IMR-90 (cell line): ENCODE results near the gene CEL. TPM values are rescaled to one million over a fixed set of nuclear protein-coding genes. Genes with fewer than 3 reads are reported as not detected.
"Not testable (repeated sequence)": the region's sequence is repeated elsewhere in the genome, so short reads cannot be mapped to it uniquely, and the experiment has no call there.

Source experiments
- ATAC-seq: fragments of 200-7000 bp; cut with Tn5 transposase; 2 replicates; pipeline ENCODE4 v1.9.1; 2020; ENCODE audit warnings: low read depth, mild to moderate bottlenecking, moderate library complexity
- Bru-seq: library from RNA; stranded (reverse); fragments of 400-500 nt; gene quantifications from one replicate; lab custom pipeline; 2021; lab: Mats Ljungman, UMichigan
- BruChase-seq, 2 experiments: library from RNA; stranded (reverse); fragments of 400-500 nt; gene quantifications; one replicate each; lab custom pipeline; 2021; lab: Mats Ljungman, UMichigan
- BruUV-seq: library from RNA; stranded (reverse); fragments of 400-500 nt; replicated peaks from 2 replicates; lab custom pipeline; 2021; lab: Mats Ljungman, UMichigan
- CTCF ChIA-PET: fragments of 300-600 bp; formaldehyde crosslinking; extraction: SDS; loops from one replicate; lab custom pipeline; 2021; ENCODE audit warnings: antibody characterized with exemption; lab: Yijun Ruan, JAX
- POLR2A ChIA-PET: fragments of 300-600 bp; sonication (Branson Sonifier 250); formaldehyde crosslinking; loops from one replicate; lab custom pipeline; 2022; ENCODE audit warnings: antibody characterized with exemption; ENCODE audit not compliant: unreplicated experiment; lab: Charles Lee
- DNase-seq: peaks from one replicate; pipeline ENCODE4 v3.0.0; 2013
- H2AFZ ChIP-seq: replicated peaks from 2 replicates; pipeline ENCODE3; 2013; ENCODE audit warnings: low read length, mild to moderate bottlenecking; ENCODE audit not compliant: poor library complexity
- H2AK5ac ChIP-seq: 2 replicates; pipeline ENCODE4 v1.6.1; 2013; ENCODE audit warnings: low read depth, low read length, inconsistent platforms
- H2AK9ac ChIP-seq: replicated peaks from 2 replicates; pipeline ENCODE3; 2013; ENCODE audit warnings: mild to moderate bottlenecking, low read depth, low read length, moderate library complexity; ENCODE audit not compliant: poor library complexity
- H2BK120ac ChIP-seq: 2 replicates; pipeline ENCODE4 v1.6.1; 2013; ENCODE audit warnings: low read depth, low read length, inconsistent platforms
- H2BK15ac ChIP-seq: 3 replicates; pipeline ENCODE4 v1.6.1; 2013; ENCODE audit warnings: low read depth, low read length, inconsistent platforms
- H2BK20ac ChIP-seq: 2 replicates; pipeline ENCODE4 v1.6.1; 2013; ENCODE audit warnings: low read depth, mild to moderate bottlenecking, inconsistent platforms, low read length, moderate library complexity
- H2BK5ac ChIP-seq: 2 replicates; pipeline ENCODE4 v1.6.1; 2013; ENCODE audit warnings: mild to moderate bottlenecking, low read depth, low read length, inconsistent platforms; ENCODE audit not compliant: poor library complexity, severe bottlenecking
- H3K14ac ChIP-seq: replicated peaks from 2 replicates; pipeline ENCODE4 v1.6.1; 2013; ENCODE audit warnings: low read depth, low read length, inconsistent platforms
- H3K18ac ChIP-seq: 2 replicates; pipeline ENCODE4 v1.6.1; 2013; ENCODE audit warnings: low read depth, low read length, control low read depth
- H3K23ac ChIP-seq: 2 replicates; pipeline ENCODE4 v1.6.1; 2013; ENCODE audit warnings: low read depth, low read length, inconsistent platforms
- H3K27ac ChIP-seq: 2 replicates; pipeline ENCODE4 v1.5.1; 2013; ENCODE audit warnings: mild to moderate bottlenecking, control low read depth, low read length; ENCODE audit not compliant: insufficient read depth
- H3K27me3 ChIP-seq: 2 replicates; pipeline ENCODE4 v1.6.1; 2013; ENCODE audit warnings: low read length; ENCODE audit not compliant: control insufficient read depth, insufficient read depth
- H3K36me3 ChIP-seq: 2 replicates; pipeline ENCODE4 v1.6.1; 2013; ENCODE audit warnings: low read length, mixed read lengths; ENCODE audit not compliant: control insufficient read depth, insufficient read depth
- H3K4ac ChIP-seq: 2 replicates; pipeline ENCODE4 v1.6.1; 2013; ENCODE audit warnings: low read depth, low read length, inconsistent platforms
- H3K4me1 ChIP-seq: 2 replicates; pipeline ENCODE4 v1.6.1; 2013; ENCODE audit warnings: low read length, mixed read lengths; ENCODE audit not compliant: control insufficient read depth, insufficient read depth
- H3K4me2 ChIP-seq: 2 replicates; pipeline ENCODE4 v1.6.1; 2013; ENCODE audit warnings: low read depth, mild to moderate bottlenecking, control low read depth, low read length, moderate library complexity
- H3K4me3 ChIP-seq: 2 replicates; pipeline ENCODE4 v1.5.1; 2013; ENCODE audit warnings: low read depth, mild to moderate bottlenecking, control low read depth, low read length, moderate library complexity; ENCODE audit not compliant: insufficient read depth
- H3K56ac ChIP-seq: 2 replicates; pipeline ENCODE4 v1.6.1; 2013; ENCODE audit warnings: low read length, inconsistent platforms; ENCODE audit not compliant: insufficient read depth; ENCODE audit errors: extremely low read depth
- H3K79me1 ChIP-seq, 2 experiments: 2 replicates each; pipeline ENCODE4 v1.6.1; 2013; ENCODE audit warnings: low read length in 2 of 2, inconsistent platforms in 1 of 2, low read depth in 1 of 2
- H3K9ac ChIP-seq: 2 replicates; pipeline ENCODE4 v1.6.1; 2013; ENCODE audit warnings: low read depth, low read length, control low read depth
- H3K9me1 ChIP-seq: 2 replicates; pipeline ENCODE4 v1.6.1; 2013; ENCODE audit warnings: low read length, inconsistent platforms; ENCODE audit not compliant: insufficient read depth
- H3K9me3 ChIP-seq: 2 replicates; pipeline ENCODE4 v1.6.1; 2013; ENCODE audit warnings: low read length; ENCODE audit not compliant: control insufficient read depth, insufficient read depth
- H4K20me1 ChIP-seq: 2 replicates; pipeline ENCODE4 v1.6.1; 2013; ENCODE audit warnings: low read length, inconsistent platforms; ENCODE audit not compliant: insufficient read depth
- H4K5ac ChIP-seq: 2 replicates; pipeline ENCODE4 v1.6.1; 2013; ENCODE audit warnings: mild to moderate bottlenecking, low read depth, low read length, control low read depth
- H4K8ac ChIP-seq, 2 experiments: 2 replicates each; pipeline ENCODE4 v1.6.1; 2013; ENCODE audit warnings: low read depth in 2 of 2, low read length in 2 of 2, control low read depth in 1 of 2, inconsistent platforms in 1 of 2
- H4K91ac ChIP-seq: 2 replicates; pipeline ENCODE4 v1.6.1; 2013; ENCODE audit warnings: low read depth, low read length, inconsistent platforms; ENCODE audit not compliant: insufficient read depth
- WGBS, 2 experiments: methylation state at CpG; one replicate each; pipeline versions ENCODE4 v1.1.5 to v1.1.7; 2013; ENCODE audit warnings: missing lambda C conversion rate in 2 of 2; ENCODE audit not compliant: insufficient read length in 1 of 2; ENCODE audit errors: extremely low coverage in 2 of 2; 5-methylcytosine and 5-hydroxymethylcytosine counted together
- dilution Hi-C: fragments of 300-500 bp; cut with HindIII; formaldehyde crosslinking; loops from one replicate; pipeline ENCODE4 v1.14.3; 2018; ENCODE audit warnings: low sequenced_read_pairs; ENCODE audit not compliant: unreplicated experiment
- in situ Hi-C: fragments of 300-500 bp; cut with MboI; formaldehyde crosslinking; loops from 3 replicates; pipeline ENCODE4 v1.14.3; 2019; ENCODE audit warnings: low sequenced_read_pairs, inconsistent platforms, mixed read lengths
- intact Hi-C: fragments of 100-400 bp; cut with micrococcal nuclease; formaldehyde crosslinking; loops from 2 replicates; pipeline ENCODE4 v1.10.0; 2022
- long read RNA-seq: library from polyadenylated mRNA; unstranded; transcript quantifications from one replicate; pipeline ENCODE4 v2.0.0, GENCODE V29; 2021; ENCODE audit not compliant: unreplicated experiment
- polyA plus RNA-seq, 3 experiments: library from polyadenylated mRNA; depleted of rRNA; stranded (reverse); fragments of >200 nt; gene quantifications; 2 replicates each; pipeline ENCODE4 v1.2.3, GENCODE V29; 2012; ENCODE audit warnings: low replicate concordance in 1 of 3
- total RNA-seq: library from RNA; depleted of rRNA; stranded (reverse); fragments of >200 nt; gene quantifications from 2 replicates; pipeline ENCODE4 v1.2.3, GENCODE V29; 2012; rRNA removed

The CEL gene
- under 0.01 TPM in 2 replicates for total RNA-seq
- 0.67 and 0.75 TPM in 2 replicates for polyA plus RNA-seq (2012; rRNA removed)
- polyA plus RNA-seq (2012; cell fraction: cytosol; rRNA removed) = 0.27 and 0.51 TPM in 2 replicates
- 5.5 and 8.5 TPM in 2 replicates for polyA plus RNA-seq (2012; cell fraction: nucleus; rRNA removed; ENCODE audit: low replicate concordance)
- percentile 40 among the genes with signal in this experiment for Bru-seq, nascent RNA
- percentile 48 among the genes with signal in this experiment for BruChase-seq, experiment 1, labeled RNA remaining after a 6-hour chase
- BruChase-seq, experiment 2, labeled RNA remaining after a 2-hour chase = percentile 47 among the genes with signal in this experiment
- long read RNA-seq = 0 reads

GRCh38 chr9:133061764-133062145 is at the start of gene CEL:
CEL (plus strand) TSS chr9:133061981; CDS start chr9:133062003, 22 bp downstream.
- H2BK15ac ChIP-seq, H3K9me1 ChIP-seq, H3K4me1 ChIP-seq, H3K4ac ChIP-seq, H4K91ac ChIP-seq, H3K56ac ChIP-seq, H4K20me1 ChIP-seq, ATAC-seq, H3K27me3 ChIP-seq, H3K4me2 ChIP-seq, POLR2A ChIA-PET, H3K9me3 ChIP-seq, CTCF ChIA-PET, DNase-seq, H2AK5ac ChIP-seq, H2BK20ac ChIP-seq, H3K18ac ChIP-seq, H3K9ac ChIP-seq, H3K79me1 ChIP-seq, H3K14ac ChIP-seq, H3K23ac ChIP-seq, H2BK5ac ChIP-seq, BruUV-seq, dilution Hi-C loops, in situ Hi-C loops, intact Hi-C loops, H2AFZ ChIP-seq, H2BK120ac ChIP-seq, H3K4me3 ChIP-seq: not testable (repeated sequence)
- H3K27ac ChIP-seq = peak within 1 kb of the TSS; percentile 21; the same call in 1 of the 2 replicates
- peaks cover 14% of the 10 kb centered on the region for H3K36me3 ChIP-seq
- peak within 1 kb of the TSS in 1 of 2 experiments; percentile 65; a peak in 2 of 4 replicates for H4K8ac ChIP-seq
- H2AK9ac ChIP-seq = peak within 1 kb of the TSS; percentile 37
- no CpG with 5 or more reads among the region's 9 CpGs for WGBS, 2 experiments
- 0 out of 2 replicates have a peak within 1 kb of the TSS, but pooled peaks have one; percentile 65 for H4K5ac ChIP-seq
